CD1c-positive myeloid dendritic cell (primary cell): ENCODE results near the gene GSTO2.
A peak's percentile ranks its signal among the peaks of the same experiment; 100 is the strongest.

Experiments used
- DNase-seq: peaks from one replicate; pipeline ENCODE4 v3.0.0-alpha.2; 2016; ENCODE audit errors: extremely low spot score

GSTO2 gene

GRCh38 chr10:104281694-104282093, 12.7 kb downstream of the GSTO2 start:
- DNase-seq = no peak

GRCh38 chr10:104284846-104285245, 15.9 kb downstream of the GSTO2 start:
- no peak for DNase-seq

DNA sequence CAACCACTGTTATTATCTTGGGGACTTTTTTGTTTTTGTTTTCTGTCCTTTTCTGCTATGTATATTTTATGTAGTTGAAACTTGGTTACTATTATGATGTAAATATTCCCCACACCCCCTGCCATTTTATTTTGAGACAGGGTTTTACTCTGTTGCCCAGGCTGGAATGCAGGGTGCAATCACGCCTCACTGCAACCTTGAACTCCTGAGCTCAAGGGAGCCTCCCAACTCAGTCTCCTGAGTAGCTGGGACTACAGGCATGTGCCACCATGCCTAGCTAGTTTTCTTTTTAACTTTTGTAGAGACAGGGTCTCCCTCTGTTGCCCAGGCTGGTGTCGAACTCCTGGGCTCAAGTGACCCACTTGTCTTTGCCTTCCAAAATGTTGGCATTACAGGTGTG, 18.0 kb downstream of the GSTO2 start:
- DNase-seq = no peak

- DNase-seq = no peak
These were observed 19.4 kb downstream of the GSTO2 start for GRCh38 chr10:104288355-104288754.

DNA sequence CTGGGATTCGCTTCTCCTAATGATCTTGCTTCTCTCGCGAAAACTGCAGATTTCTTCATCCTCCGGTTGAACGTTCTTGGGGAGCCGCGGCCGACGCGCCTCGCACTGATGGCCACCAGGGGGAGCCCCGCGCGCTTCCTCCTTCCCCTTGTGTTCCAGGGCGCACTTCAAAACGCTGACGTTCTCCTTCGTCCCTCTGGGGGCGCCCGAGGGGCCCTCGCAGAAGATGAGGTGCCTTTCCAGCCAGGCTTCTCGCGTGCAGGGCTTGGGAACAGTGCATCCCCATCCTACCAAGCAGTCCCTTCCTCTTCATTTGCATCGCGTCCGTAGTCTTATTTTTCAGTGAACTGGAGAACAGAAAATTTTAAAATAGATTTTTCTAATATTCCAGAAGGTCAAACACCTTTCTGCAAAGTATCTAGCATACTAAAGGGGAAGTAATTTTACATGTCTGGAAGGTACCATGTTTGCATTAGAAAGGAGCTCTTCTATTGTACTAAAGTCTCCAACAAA, 22.5 kb downstream of the GSTO2 start:
- DNase-seq = peak; percentile 95

GRCh38 chr10:104293011-104293410, 24.0 kb downstream of the GSTO2 start:
- peak; percentile 65 for DNase-seq

DNA sequence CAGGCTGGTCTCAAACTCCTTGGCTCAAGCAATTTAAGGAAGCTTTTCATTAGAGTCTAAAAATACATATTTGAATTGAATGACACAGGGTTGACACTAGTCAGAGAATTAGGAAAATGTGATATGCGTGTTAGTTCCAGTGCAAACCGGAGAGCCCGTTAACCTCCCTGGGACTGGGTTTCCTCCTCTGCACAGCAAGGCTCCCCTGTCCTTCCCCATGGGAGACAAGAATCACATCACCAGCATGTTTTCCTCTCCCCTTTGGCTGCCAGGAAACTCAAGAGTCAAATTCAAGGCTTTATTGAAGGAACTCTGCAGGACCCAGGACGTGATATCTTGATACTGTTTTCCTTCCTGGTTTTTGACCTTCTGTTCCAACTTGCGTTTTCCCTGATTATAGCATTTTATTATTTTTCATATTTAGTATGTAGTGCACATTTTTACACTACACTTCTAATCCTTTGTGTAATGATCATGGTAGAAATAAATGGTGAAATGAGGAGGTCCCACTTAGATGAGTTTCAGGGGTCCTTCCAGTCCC, 24.9 kb downstream of the GSTO2 start:
- DNase-seq = no peak

DNA sequence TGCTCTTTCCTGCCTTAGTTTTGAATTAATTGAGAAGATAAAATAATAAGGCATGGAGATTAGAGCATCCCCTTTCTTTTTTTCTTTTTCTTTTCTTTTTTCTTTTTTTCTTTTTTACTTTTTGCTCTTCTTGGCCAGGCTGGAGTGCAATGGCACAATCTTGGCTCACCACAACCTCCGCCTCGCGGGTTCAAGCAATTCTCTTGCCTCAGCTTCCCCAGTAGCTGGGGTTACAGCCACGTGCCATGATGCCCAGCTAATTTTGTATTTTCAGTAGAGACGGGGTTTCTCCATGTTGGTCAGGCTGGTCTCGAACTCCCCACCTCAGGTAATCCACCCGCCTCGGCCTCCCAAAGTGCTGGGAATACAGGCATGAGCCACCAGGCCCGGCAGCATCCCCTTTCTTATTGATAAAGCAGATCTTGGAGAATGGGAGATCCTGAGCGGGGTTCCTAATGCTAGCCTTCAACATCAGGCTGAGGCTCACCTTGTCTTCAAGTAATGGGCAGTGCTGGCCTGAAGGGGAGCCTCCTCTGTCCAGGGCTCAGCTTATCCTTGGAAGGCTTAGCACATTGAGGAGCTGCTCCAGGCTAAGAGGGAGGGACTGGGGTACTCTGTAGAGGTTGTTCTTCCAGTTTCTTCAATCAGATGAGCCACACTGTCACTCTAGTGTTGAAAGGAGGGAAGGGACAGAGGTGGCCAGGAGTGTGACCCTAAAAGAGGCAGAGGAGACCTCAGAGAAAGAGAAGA, 27.9 kb downstream of the GSTO2 start:
- no peak for DNase-seq

DNA sequence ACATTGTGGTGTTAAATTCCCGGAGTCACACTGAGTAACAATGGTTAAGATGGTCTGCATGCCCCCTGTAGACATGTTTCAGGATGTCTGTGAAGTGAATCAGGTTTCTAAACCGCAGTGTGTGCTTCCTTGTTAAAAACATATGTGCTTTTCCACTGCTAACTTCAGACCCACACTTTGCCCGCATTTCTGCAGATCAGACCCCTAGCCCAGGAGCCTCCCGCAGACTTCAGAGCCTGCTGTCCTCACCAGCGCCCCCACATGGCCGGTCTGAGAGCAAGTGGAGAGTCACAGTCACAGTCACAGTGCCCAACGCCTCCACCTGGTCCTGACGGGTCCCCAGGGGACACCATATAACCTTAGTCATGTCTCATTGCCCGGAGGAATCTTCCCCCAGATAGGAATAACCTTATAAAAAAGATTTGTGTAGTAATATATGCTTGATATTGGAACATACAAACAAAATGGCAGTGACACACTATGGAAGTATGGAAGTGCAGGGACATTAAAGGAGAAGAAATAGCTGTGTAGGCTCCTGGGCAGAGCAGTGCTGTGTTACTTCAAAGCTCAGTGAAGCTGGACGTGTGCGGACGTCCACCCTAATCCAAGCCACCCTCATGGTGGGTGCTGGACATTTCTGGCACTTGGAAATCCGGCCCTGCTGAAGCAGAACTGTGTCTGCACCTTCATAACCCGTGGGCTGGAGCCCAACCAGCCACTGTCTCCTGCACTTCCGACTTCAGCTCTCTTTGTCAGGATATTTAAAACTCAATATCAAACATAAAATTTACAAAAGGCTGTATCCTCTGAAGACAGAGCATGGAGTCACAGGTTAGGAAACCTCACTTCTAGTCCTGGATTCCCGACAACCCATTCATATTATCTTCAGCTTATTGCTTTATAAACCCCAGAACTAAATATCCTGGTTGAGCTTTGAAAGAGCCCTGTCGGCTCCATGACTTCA, 29.0 kb downstream of the GSTO2 start:
- DNase-seq = no peak

DNA sequence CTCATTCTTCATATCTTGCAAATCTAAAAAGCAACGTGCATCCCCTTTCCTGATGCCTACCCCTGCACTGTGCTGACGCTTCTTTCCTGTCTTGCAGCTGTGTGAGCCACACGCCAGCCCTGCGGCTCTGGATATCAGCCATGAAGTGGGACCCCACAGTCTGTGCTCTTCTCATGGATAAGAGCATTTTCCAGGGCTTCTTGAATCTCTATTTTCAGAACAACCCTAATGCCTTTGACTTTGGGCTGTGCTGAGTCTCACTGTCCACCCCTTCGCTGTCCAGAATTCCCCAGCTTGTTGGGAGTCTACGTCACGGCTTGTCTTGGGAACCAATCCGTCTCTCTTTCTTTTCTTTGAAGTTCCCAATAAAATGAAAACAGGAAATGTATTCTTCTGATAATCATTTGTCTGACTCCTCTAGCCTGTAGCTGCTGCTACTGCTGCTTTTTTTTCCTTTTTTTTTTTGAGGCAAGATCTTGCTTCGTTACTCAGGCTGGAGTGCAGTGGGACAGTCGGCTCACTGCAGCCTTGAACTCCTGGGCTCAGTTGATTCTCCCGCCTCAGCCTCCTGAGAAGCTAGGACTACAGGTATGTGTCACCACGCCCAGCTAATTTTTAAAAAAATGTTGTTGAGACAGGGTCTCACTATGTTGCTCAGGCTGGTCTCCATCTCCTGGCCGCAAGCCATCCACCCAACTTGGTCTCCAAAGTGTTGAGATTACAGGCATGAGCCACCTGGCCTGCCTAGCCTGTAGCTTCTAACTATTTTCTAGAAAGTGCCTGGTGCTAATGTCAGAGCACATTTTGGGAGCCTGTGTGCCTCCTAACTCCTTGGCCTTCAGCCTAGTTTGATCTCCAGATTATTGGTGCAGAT, 30.3 kb downstream of the GSTO2 start:
- DNase-seq = no peak

DNA sequence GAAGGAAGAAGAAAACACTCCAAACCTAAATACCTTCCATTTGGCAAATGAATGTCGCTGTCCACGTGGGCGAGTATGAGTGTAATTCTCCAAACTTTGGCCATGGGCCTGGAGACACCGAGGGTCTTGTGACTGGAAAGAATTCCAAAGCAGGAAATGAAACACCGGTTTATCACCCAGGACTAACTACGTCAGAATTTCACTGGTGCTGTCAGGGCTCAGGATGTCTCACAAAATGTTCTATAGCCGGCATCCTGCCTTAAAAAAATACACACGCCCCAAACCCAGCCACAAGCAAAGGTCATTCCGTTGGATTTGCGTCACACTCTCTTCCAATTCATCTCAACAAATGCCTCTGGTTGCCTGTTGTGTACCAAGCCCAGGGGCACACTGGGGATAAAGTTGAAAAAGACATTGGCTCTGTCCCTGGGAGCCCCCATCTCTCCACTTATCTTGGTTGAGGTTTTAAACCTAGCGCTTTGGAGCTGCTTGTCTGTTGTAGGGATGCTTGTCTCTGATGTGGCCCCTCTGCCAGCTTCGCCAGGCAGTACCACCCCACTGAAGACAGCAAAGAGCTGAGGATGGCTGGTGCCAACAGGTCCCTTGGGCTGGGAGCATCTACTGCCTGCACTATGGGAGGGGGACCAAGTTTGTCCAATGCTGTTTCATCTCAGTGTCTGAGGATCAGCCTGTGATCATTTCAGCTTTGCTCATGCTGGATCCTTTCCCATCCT, 31.2 kb downstream of the GSTO2 start:
- no peak for DNase-seq

- DNase-seq = no peak
These were observed 31.8 kb downstream of the GSTO2 start for GRCh38 chr10:104300736-104301292.

GRCh38 chr10:104301907-104302690, 33.1 kb downstream of the GSTO2 start:
- DNase-seq = no peak

- no peak for DNase-seq
These were observed 34.8 kb downstream of the GSTO2 start for GRCh38 chr10:104303594-104304355.

DNA sequence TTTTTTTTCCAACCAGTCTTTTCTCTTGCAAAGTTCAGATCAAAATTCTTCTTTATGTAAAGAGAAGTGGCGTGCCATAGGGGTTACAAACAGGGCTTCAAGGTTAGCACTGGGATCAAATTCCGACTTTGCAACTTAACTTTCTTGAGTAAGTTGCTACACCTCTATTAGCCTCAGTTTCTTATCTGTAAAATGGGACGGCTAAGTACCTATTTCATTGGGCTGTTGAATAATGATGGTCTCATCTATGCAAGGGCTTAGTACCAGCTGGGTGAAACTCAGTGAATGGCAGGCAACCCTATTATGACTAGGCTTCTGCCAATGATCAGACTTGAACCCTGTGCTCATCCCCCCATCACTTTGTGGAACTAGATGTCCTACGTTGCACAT, 35.4 kb downstream of the GSTO2 start:
- DNase-seq = no peak

DNA sequence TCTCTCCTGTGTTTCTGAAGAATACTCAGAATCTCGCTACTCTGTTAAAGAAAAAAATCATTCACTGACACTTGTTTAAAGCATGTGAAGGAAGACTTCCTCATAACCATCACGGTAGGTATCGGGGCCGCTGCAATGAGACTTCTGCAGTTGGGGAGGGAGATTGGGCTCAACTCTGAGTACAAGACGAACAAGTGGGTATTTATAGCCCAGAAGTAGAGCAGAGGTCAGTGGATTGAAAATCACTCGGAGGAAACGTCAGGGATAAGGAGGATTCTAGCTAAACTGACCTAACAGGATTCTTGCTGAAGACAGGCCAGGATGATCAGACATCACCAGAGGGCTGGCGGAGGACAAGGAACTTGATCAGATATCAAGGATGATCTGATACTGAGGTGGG, 35.9 kb downstream of the GSTO2 start:
- DNase-seq = no peak

GRCh38 chr10:104306897-104307296, 37.9 kb downstream of the GSTO2 start:
- no peak for DNase-seq

- DNase-seq = no peak
These were observed 38.8 kb downstream of the GSTO2 start for GRCh38 chr10:104307576-104308438.
